GM13977 (cell line): Measurements from ENCODE around the gene BAIAP2.

Experiments used
- DNase-seq: peaks from one replicate; pipeline ENCODE4 v3.0.0; 2012; ENCODE audit warnings: low spot score
- CTCF ChIP-seq: IDR thresholded peaks from 2 replicates; pipeline ENCODE4 v1.5.1; 2012; ENCODE audit warnings: mild to moderate bottlenecking, control low read depth; ENCODE audit not compliant: insufficient read depth; ENCODE audit errors: extremely low read depth, missing control alignments
- in situ Hi-C: fragments of 300-500 bp; cut with MboI; formaldehyde crosslinking; loops from one replicate; pipeline ENCODE4 v1.12.0; 2022; ENCODE audit warnings: low sequenced_read_pairs, low pct_unique_long_range_greater_than_20kb, mixed read lengths, inconsistent platforms; ENCODE audit not compliant: unreplicated experiment

Gene BAIAP2

GRCh38 chr17:81000334-81000630, 34.7 kb upstream of the BAIAP2 start:
- no peak for DNase-seq
- no peak for TF ChIP-seq CTCF
- in situ Hi-C loops: no loop called here

DNA sequence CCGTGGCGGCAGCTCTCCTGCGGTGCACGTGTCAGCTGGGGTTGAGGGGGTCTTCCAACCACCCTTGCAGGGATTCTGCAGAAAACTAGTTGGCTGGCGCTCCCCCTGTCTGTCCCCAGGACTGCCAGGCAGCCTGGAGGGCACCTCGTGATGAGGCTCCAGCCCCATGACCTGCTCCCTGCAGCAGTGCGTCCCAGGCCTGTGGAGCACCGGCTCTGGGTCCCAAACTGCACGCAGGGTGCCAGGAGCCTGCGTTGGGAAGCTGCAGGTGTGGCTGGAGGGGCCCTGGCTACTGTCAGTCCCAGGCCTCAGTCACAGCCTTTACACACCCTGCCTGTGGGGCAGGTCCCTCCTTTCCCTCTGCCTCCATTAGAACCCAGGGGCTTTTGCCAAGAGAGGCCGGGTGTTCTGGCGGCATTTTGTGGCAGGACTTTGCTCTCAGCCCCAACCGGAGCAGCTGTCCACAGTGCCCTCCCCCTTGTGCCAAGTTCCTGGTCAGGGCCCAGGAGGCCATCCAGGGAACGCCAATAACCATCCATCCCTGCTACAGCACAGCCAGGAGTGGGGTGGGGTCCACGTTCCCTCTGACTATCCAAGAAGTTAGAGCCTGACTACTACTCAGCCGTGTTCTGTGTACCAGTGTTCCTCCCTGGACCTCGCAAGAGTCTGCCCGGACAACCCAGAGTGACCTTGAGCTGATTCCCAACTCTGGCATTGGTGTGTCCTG, 34.2 kb upstream of the BAIAP2 start:
- in situ Hi-C loops: no loop called here
- TF ChIP-seq CTCF: no peak

GRCh38 chr17:81002013-81002384, 33.0 kb upstream of the BAIAP2 start:
- DNase-seq: no peak
- no peak for TF ChIP-seq CTCF
- in situ Hi-C loops: no loop called here

More for the DNA sequence above, 34.2 kb upstream of the BAIAP2 start:
- peak; percentile 37 for DNase-seq

DNA sequence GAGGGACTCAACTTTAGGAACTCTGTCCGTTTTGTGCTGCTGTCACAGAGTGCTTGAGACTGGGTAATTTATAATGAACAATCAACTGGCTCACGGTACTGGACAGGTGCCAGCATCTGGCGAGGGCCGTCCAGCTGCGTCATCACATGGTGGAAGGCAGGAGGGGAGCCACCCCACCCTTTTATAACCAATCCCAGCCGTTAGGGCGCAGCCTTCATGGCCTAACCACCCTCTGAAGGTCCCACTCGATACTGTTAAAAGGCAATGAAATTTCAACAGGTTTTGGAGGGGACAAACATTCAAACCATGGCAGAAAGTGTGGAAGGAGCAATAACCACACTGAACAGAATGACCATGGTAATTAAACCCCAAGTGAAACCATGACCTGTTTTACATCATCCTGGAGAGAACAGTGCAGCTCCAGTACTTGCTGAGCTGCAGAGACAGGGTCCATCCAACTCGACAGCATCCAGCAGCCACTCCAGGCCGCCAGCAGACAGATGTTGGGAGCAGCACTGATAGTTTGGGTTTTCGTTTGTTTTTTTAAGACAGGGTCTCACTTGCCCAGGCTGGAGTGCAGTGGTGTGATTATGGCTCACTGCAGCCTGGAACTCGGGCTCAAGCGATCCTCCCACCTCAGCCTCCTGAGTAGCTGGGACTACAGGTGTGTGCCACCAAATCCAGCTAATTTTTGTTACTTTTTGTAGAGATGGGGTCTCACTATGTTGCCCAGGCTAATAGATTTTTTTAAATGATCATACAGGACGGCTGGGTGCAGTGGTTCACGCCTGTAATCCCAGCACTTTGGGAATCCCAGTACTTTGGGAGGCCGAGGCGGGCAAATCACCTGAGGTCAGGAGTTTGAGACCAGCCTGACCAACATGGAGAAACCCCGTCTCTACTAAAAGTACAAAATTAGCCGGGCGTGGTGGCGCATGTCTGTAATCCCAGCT, 32.3 kb upstream of the BAIAP2 start:
- TF ChIP-seq CTCF: no peak
- DNase-seq: peak; percentile 43
- in situ Hi-C loops: no loop called here

DNA sequence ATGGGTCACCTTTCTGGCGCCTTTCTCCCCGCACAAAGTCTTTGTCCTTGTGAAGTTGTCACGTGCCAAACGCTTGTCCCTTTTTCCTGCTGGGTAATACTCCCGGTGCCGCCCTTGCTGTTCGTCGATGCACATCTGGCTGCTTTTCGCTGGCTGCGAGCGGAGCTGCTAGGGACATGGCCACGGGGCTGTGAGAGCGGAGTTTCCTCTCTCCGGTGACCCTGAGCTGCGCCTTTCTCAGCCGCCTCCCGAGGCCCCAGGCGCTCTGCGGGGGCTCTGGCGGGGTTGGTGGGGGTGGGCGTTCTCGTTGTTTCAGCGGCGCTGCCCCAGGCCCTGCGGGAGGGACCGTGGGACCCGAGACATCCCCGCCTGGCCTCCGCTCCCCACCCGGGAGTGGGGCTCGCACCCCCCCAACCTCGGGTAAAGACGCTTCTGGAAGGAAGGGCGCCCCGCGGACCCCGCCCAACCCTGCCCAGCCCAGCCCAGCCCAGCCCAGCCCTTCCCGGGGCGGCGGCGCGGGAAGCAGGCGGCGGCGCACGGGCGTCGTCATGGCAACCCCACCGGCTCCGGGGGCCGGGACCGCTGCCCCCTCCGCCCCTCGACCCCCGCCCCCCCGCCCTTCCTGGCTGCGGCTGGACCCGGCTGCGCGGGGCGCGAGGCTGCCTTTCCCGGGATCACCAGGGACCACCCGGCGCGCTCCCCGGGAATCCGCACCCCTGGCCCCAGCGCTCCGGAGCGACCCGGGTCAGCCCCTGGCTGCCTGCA, 31.1 kb upstream of the BAIAP2 start:
- TF ChIP-seq CTCF: no peak
- in situ Hi-C loops: no loop called here
- peak; percentile 46 for DNase-seq

DNA sequence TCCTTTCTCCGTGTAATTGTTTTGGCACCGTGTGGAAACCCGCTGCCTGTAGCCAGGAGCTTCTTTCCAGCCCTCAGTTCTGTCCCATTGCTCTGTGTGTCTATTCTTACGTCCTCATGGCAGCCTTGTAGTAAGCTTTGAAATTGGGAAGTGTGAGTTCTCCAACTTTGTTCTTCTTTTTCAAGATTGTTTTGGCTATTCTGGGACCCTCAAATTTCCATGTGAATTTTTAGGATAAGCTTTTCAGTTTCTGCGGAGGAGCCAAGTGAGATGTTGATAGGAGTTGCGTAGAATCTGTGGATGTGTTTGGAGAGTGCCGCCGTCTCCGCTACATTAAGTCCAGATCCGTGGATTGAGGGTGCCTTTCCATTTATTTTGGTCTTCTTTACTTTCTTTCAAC, 28.1 kb upstream of the BAIAP2 start:
- DNase-seq: no peak
- no peak for TF ChIP-seq CTCF
- in situ Hi-C loops: no loop called here
